ENCODE data around the gene DAZAP1.

DNA sequence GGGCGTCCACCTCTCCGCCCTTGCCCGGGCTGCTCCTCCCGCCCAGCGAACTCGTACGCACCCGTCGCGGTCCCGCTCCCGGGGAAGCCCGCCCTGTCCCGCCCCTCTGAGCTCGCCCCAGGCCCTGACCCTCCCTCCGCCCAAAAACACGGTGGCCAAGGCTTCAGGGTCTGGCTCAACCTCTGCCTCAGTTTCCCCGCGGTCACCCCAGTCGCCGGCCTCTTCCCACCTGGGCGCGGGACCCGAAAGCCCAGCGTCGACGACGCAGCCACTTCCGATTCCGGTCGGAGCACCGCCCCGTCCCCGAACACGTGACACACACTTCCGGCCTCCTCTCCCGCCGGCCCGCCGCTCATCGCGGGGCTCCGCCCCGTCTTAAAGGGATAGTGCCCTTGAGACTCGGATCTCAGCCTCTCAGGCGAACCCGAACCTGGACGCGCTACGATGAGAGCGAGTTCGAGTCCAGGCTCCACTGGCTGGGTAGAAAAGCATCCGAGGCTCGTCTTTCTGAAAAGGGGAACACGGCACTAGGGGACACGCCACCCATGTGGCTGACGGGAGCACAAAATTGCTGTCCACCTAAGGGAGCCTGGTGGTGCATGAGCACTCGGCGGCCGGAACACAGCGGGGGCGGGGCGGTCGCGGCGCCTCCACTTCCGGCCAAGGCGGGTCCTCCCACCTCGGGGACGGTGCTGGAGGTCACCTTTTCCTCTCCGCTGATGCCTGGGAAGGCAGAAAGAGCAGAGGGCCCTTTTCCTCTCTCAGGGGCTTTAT, 71.7 kb downstream of the DAZAP1 start, which contains the start of gene C19orf25:
- TF ChIP-seq, protein P1, sequence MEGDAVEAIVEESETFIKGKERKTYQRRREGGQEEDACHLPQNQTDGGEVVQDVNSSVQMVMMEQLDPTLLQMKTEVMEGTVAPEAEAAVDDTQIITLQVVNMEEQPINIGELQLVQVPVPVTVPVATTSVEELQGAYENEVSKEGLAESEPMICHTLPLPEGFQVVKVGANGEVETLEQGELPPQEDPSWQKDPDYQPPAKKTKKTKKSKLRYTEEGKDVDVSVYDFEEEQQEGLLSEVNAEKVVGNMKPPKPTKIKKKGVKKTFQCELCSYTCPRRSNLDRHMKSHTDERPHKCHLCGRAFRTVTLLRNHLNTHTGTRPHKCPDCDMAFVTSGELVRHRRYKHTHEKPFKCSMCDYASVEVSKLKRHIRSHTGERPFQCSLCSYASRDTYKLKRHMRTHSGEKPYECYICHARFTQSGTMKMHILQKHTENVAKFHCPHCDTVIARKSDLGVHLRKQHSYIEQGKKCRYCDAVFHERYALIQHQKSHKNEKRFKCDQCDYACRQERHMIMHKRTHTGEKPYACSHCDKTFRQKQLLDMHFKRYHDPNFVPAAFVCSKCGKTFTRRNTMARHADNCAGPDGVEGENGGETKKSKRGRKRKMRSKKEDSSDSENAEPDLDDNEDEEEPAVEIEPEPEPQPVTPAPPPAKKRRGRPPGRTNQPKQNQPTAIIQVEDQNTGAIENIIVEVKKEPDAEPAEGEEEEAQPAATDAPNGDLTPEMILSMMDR (IDR thresholded peaks at IDR 0.05): no peak
- peak; percentile 34 for TF ChIP-seq EZH2 (IDR thresholded peaks at IDR 0.05)
